HUDEP-2 (cell line): ENCODE measurements around the gene NFIA.
"Not testable (repeated sequence)": the region's sequence is repeated elsewhere in the genome, so short reads cannot be mapped to it uniquely, and the experiment has no call there.

Experiments
- DNase-seq, 76 experiments: peaks; one replicate each; lab custom pipeline; 2025; ENCODE audit not compliant: unreplicated experiment in 76 of 76; lab: John Stamatoyannopoulos, UW

The NFIA gene

DNA sequence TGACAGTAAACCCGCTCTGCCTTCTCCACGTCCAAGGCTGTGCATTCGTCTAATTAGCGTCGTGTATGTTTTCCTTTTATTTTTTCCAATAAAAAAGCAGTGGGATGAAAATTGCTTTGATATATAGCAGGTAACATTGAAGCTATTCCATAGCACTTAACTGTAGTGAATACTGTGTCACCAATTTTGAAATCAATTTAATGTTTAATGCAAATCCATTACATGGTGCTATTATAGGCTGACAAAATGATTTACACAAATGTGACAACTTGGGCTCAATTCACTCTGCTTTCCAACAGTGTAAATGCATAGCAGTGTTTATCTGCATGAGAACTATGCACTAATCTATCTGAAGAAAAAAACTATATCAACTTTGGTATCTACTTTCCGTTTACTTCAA, 377.8 kb downstream of the NFIA start:
- DNase-seq: no peak

DNA sequence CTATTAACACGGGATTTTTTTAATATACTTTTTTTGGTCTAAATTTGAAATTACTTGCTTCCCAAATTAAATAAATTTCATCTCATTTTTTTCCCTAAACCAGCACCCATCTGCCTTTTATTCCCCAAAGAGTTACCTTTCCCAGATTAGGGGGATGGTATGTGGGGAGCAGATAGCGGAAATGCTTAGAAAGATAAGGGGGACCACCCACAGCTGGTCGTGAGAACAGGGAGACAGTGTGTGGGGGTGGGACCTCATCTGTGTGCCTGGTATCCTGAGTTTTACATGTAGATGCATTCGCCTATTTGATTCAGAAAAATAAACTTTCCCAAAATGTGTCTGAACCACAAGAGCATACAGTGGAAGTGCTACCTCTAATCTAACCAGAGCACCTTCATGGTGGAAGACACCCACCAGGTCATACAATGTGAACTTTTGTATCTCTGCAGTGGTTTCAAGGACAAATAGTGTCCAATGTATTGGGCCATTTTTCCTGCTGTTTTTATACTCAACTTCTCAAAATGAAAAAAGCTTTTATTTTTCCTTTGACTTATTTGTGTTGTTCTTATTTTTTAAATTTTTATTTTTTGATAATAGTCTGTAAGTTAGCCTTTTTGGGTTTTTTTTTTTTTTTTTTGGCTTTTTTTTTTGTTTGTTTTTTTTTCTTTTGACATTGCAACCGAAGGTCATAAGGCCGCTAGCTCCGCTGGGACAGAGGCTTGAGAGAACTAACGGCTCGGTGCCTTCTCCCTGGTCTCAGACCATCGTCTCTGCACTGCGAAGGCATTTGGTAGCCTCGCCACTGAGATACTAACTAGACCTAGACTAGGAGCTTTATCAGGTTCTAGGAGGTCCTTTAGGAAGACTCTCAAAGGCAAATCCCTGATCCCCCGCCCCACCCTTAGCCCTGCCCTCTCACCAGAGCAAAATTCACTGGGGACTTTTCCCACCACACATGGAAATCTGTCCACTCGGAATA, 379.3 kb downstream of the NFIA start:
- DNase-seq: peak in 2 of 76 experiments; percentile 11 to 15

DNA sequence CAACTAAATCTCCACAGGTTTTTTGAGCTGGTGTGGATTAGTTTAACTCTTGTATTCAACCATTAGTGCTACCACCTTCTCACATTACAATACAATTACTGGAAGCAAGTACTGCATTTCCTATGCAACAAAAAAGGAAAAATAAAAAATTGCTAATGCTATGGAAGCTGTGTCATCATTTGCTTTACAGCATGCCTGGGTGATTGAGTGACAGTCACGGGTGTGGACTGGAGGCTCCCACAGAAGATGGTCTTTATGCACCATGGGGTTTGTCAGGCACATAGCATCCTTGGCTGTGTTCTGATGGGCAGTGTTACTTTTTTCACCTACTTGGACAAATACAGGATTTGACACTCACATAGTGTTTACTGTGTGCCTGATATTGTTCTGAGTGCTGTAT, 380.3 kb downstream of the NFIA start:
- DNase-seq: no peak

GRCh38 chr1:61463220-61463619, 380.9 kb downstream of the NFIA start:
- no peak for DNase-seq

- not testable (repeated sequence) for DNase-seq
Observed at GRCh38 chr1:61467836-61468235, 385.5 kb downstream of the NFIA start.

DNA sequence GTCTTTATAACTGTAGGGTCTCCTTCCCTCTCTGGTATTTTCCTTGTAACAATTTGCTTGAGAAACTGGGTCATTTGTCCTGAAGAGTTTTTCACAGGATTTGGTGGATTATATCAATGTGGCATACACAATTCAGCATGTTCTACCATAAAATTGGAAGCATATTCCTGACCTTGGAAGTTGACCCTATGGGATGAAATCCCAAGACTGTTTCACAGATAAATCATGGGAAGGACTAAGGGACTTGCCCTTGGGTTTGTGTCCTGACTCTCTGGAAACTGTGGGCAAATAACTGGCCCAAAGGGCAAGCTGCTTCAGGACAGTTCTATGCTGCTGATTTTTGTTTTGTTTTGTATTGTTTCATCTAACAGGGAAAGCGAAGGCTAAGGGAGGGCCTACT, 387.0 kb downstream of the NFIA start:
- DNase-seq: no peak

DNA sequence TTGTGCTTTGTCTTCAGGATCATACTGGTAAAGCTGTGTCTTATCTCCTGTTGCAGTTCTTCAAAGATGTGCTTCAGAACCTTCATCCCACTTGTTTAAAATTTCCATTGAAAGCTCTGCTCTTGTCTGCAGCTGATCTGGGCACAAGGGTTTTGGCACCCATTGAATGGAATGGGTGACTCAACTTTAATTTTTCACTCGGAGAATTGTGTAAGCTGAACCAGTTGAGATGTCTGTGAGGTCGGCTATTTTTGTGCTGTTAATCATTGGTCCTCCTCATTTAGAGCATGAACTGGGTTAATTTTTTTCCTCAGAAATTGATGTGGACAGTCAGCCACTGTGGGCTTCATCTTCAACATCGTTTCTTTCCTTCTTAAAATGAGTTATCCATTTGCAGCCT, 390.5 kb downstream of the NFIA start:
- no peak for DNase-seq

GRCh38 chr1:61474269-61474817, 392.0 kb downstream of the NFIA start:
- no peak for DNase-seq

DNA sequence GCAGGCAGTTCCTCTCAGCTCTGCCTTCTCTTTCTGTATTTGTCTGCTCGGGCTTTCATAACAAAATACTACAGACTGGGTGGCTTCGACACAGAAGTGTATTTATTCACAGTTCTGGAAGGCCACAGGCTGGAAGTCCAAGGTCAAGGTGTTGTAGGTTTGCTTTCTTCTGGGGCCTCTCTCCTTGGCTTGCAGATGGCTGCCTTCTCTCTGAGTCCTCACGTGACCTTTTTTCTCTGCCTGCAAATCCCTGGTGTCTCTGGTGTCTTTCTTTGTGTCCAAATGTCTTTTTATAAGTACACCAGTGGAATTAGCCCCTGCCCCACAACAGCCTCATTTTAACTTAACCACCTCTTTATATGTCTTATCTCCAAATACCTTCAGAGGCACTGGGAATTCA, 392.6 kb downstream of the NFIA start:
- no peak for DNase-seq

- DNase-seq: no peak
Observed at GRCh38 chr1:61477301-61477700, 394.9 kb downstream of the NFIA start.

DNA sequence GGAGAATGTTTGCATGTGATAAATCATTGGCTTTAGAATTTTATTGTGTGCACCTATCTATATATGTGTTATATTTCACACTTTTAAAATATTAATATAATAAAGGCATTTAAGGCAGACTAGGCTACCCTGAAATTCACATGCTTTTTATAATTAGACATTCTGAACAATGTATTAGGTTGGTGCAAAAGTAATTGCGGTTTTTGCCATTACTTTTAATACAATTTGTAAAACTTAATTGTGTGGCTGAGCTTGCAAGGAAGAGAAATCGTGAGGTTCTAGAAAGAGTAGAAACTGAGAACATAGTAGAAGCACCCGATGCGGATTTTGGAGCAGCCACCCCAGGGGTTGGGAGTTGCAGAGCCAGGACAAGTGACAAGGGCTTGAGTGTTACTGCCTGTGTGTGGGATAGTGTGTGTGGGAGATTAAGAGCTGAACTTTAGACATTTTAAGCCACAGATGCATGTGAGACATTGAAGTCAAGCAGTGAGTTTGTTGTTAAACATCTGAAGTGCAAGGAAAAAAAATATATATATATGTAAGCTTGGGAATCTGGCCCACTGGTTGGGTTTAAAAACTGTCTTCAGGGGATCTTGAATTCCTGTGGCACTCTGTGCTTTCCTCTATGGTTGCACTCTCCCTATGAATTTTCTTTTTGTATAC, 398.0 kb downstream of the NFIA start:
- DNase-seq: no peak

GRCh38 chr1:61481315-61481715, 399.0 kb downstream of the NFIA start:
- no peak for DNase-seq

DNA sequence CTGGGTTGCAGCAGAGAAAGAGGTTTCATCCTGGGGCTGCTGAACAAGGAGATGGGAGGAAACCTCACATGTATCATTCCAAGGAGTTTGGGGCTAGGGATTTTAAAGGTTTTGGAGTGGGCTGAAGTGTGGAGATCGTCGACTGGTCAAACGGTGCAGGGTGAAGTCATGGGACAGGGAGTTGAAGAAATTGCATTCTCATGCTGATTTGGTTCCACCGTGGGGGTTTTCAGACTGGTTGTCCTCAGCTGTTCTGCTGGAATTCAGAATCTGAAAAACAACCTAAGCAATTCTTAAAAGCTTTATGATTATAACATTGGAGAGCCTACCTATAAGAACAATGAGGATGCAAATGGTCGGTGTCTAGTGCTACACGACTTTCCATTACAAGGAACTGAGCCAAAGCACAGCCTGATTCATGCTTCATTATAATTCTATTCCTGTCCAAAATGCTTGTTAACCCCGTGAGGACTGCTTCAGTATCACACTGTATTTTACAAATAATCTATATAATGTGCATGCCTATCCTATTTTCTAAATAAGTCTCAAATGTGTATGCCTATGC, 399.9 kb downstream of the NFIA start:
- no peak for DNase-seq

- DNase-seq: no peak
Observed at GRCh38 chr1:61486783-61487536, 404.6 kb downstream of the NFIA start.

DNA sequence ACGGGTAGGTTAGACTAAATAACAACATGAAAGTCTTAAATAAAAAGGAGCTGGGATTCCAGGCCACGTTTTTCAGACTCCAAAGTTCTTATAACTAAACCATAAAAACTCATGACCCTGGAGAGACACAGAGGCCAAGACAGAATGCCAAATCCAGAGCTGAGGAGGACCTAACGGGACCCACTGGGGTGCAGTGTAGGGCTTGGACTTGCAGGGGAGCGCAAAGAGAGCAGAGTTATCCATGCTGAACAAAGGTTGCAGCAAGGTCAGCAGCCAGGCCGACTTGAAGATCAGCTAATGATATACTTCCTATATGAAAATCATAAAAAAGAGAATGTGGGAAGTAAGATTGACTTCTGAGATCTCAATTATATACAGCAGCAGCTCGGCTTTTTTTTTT, 405.4 kb downstream of the NFIA start:
- DNase-seq: no peak

DNA sequence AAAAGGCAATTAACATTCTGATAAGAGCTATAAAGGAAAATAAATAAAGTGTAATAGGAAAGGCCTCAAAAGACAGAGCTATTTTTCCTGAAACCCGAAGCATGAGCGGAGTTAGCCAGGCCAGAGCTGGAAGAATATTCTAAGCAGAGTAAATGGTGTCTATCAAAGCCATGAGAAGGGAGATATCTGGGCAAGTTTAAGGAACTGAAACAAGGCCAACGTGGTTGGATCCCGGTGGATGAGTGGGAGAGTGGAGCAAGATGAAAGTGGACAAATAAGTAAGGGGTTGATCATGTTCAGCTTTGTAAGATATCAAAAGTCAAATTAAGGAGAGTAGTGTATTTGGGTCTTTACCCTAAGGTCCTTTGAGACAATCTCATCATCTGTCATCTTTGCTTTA, 408.6 kb downstream of the NFIA start:
- DNase-seq: no peak

DNA sequence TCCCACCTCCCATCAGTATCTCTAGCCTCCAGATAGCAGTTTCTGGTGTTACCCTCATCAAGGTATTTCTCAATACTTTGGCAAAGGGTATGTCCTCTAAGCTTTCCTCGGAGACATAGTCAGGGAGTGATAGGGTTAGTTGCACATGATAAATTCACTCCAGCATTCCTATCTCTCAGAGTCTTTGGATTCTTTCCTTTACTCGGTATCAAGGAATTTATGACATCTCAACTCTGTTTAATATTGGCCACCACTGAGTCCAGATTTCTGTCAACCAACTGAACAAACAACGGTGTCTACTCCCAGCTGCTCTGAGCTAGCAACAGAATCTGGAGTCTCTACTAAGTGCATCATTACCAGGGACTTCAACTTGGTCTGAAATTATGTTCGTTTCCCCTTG, 409.1 kb downstream of the NFIA start:
- DNase-seq: no peak

GRCh38 chr1:61494000-61494399, 411.6 kb downstream of the NFIA start:
- DNase-seq: no peak

DNA sequence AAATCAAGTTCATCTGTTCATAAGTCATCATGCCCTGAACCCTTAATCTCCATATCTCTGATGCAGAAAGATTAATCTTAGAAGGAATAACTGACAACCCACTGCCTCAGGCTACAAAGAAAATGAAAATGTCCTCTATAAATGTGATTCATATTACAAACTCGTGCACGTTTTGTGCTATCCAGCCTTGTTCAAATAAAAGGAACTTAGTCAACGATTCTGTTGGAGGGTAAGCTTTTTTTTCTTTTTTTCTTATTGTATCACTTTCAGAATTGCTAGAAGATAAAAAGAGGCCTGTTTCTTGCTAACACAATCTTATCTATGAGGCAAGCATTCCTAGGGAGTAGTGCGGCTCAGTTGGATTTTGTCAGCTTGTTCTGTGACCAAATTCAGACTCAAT, 414.1 kb downstream of the NFIA start:
- no peak for DNase-seq

- no peak for DNase-seq
Observed at GRCh38 chr1:61497013-61497412, 414.7 kb downstream of the NFIA start.

DNA sequence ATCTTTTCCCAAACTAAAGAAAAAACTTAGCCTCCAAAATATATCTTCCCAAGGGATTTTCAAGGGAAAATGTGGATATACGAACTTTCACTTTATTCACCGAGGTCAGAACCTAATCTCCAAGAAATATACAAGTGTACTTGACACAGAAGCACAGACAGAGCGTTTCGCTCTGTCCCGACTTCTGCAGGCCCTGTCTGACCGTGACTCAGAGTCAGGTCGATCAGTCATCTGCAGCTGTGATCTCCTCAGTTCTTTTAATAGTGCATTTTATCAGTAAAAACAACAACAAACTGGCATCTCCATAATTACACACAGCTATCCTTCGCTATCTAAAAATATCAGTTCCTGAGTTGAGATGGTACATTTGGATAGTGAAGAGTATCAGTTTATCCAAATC, 416.0 kb downstream of the NFIA start:
- no peak for DNase-seq
